Endodermal cell (in vitro differentiated cells): ENCODE data around the gene MUC21. TPM values are rescaled to one million over a fixed set of nuclear protein-coding genes. Genes with fewer than 3 reads are reported as not detected.

Experiments used
- DNase-seq: peaks from one replicate; pipeline ENCODE4 v3.0.0-alpha.2; 2017
- H3K27ac ChIP-seq: 2 replicates; pipeline ENCODE4 v1.5.1; 2013; ENCODE audit warnings: mild to moderate bottlenecking, low read depth, low read length, moderate library complexity
- H3K27me3 ChIP-seq: 2 replicates; pipeline ENCODE4 v1.6.1; 2013; ENCODE audit warnings: mild to moderate bottlenecking, low read length, moderate library complexity; ENCODE audit not compliant: insufficient read depth, control insufficient read depth, poor library complexity, severe bottlenecking
- H3K36me3 ChIP-seq: 2 replicates; pipeline ENCODE4 v1.7.0; 2013; ENCODE audit warnings: mild to moderate bottlenecking, low read length, moderate library complexity; ENCODE audit not compliant: control insufficient read depth, insufficient read depth
- H3K4me1 ChIP-seq: one replicate; pipeline ENCODE4 v1.7.0; 2013; ENCODE audit warnings: low read length; ENCODE audit not compliant: control insufficient read depth, insufficient read depth
- H3K4me3 ChIP-seq: 2 replicates; pipeline ENCODE4 v1.5.1; 2013; ENCODE audit warnings: mild to moderate bottlenecking, low read length, moderate library complexity
- H3K9ac ChIP-seq: 2 replicates; pipeline ENCODE4 v1.6.1; 2013; ENCODE audit warnings: mild to moderate bottlenecking, low read length, moderate library complexity; ENCODE audit not compliant: poor library complexity, severe bottlenecking; ENCODE audit errors: extremely low read depth
- H3K9me3 ChIP-seq: 2 replicates; pipeline ENCODE4 v1.6.1; 2013; ENCODE audit warnings: mild to moderate bottlenecking, low read length, moderate library complexity; ENCODE audit not compliant: control insufficient read depth
- H3K27ac Mint-ChIP-seq: 2 replicates; pipeline ENCODE4 v1.8.0; 2020; ENCODE audit warnings: mixed read lengths
- H3K27me3 Mint-ChIP-seq: 2 replicates; pipeline ENCODE4 v1.8.0; 2021; ENCODE audit warnings: mild to moderate bottlenecking, mixed read lengths; ENCODE audit not compliant: insufficient read depth
- H3K36me3 Mint-ChIP-seq: 2 replicates; pipeline ENCODE4 v1.8.0; 2020; ENCODE audit warnings: low read depth, mixed read lengths
- H3K4me1 Mint-ChIP-seq: 2 replicates; pipeline ENCODE4 v1.8.0; 2020; ENCODE audit warnings: mixed read lengths
- H3K4me3 Mint-ChIP-seq: 2 replicates; pipeline ENCODE4 v1.8.0; 2020; ENCODE audit warnings: mild to moderate bottlenecking, moderate library complexity, mixed read lengths
- H3K9me3 Mint-ChIP-seq: 2 replicates; pipeline ENCODE4 v1.8.0; 2020; ENCODE audit warnings: mild to moderate bottlenecking, mixed read lengths
- WGBS, 2 experiments: methylation state at CpG; one replicate each; pipeline versions ENCODE4 v1.1.5 to v1.1.7; 2013; ENCODE audit warnings: missing lambda C conversion rate in 2 of 2, mixed read lengths in 1 of 2; ENCODE audit not compliant: insufficient coverage in 1 of 2, insufficient read length in 1 of 2; 5-methylcytosine and 5-hydroxymethylcytosine counted together
- total RNA-seq, 2 donors: library from RNA; stranded (reverse); fragmentation: NEBNext Ultra II Directional in 1 of 2; extraction: Animal tissue kit (Norgen Biotek cat#: 25700) in 1 of 2; gene quantifications; 2 replicates in 1 of 2; 3 replicates in 1 of 2; pipeline ENCODE4 v1.2.1, GENCODE V29; 2021
- TF ChIP-seq, protein P1 (sequence below): fragments of 200-600 bp; sonication (generic); conservative IDR thresholded peaks from 2 replicates; pipeline ENCODE4 v1.5.0; 2021; ENCODE audit warnings: antibody characterized with exemption, mild to moderate bottlenecking

MUC21 gene
- total RNA-seq, 2 donors from 2014 or later = not detected

GRCh38 chr6:30979141-30979540 lies 4.4 kb upstream of the MUC21 start:
- DNase-seq = no peak
- H3K27me3 Mint-ChIP-seq = no peaks in the 10 kb centered on the region
- H3K4me1 ChIP-seq = no peaks in the 10 kb centered on the region
- no peaks in the 10 kb centered on the region for H3K36me3 ChIP-seq
- H3K4me3 ChIP-seq = no peak overlapping the region
- no peaks in the 10 kb centered on the region for H3K27me3 ChIP-seq
- H3K4me3 Mint-ChIP-seq = no peak overlapping the region
- H3K9ac ChIP-seq = no peak overlapping the region
- H3K9me3 ChIP-seq = no peaks in the 10 kb centered on the region
- 81% methylated on average over 1 of the region's 1 CpG; no CpG with 5 or more reads in 1 of the 2 experiments for WGBS, 2 experiments
- H3K36me3 Mint-ChIP-seq = no peaks in the 10 kb centered on the region
- no peak overlapping the region for H3K27ac Mint-ChIP-seq
- TF ChIP-seq, protein P1, sequence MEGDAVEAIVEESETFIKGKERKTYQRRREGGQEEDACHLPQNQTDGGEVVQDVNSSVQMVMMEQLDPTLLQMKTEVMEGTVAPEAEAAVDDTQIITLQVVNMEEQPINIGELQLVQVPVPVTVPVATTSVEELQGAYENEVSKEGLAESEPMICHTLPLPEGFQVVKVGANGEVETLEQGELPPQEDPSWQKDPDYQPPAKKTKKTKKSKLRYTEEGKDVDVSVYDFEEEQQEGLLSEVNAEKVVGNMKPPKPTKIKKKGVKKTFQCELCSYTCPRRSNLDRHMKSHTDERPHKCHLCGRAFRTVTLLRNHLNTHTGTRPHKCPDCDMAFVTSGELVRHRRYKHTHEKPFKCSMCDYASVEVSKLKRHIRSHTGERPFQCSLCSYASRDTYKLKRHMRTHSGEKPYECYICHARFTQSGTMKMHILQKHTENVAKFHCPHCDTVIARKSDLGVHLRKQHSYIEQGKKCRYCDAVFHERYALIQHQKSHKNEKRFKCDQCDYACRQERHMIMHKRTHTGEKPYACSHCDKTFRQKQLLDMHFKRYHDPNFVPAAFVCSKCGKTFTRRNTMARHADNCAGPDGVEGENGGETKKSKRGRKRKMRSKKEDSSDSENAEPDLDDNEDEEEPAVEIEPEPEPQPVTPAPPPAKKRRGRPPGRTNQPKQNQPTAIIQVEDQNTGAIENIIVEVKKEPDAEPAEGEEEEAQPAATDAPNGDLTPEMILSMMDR = no peak
- H3K9me3 Mint-ChIP-seq = no peaks in the 10 kb centered on the region
- H3K27ac ChIP-seq = no peak overlapping the region
- peaks cover 11% of the 10 kb centered on the region for H3K4me1 Mint-ChIP-seq

- H3K4me1 Mint-ChIP-seq = peaks cover 11% of the 10 kb centered on the region
- 92 to 100% methylated on average over 2 to 4 of the region's 4 CpGs for WGBS, 2 experiments
- TF ChIP-seq, protein P1 = no peak
These were observed 3.8 kb upstream of the MUC21 start for GRCh38 chr6:30979690-30980089.

DNA sequence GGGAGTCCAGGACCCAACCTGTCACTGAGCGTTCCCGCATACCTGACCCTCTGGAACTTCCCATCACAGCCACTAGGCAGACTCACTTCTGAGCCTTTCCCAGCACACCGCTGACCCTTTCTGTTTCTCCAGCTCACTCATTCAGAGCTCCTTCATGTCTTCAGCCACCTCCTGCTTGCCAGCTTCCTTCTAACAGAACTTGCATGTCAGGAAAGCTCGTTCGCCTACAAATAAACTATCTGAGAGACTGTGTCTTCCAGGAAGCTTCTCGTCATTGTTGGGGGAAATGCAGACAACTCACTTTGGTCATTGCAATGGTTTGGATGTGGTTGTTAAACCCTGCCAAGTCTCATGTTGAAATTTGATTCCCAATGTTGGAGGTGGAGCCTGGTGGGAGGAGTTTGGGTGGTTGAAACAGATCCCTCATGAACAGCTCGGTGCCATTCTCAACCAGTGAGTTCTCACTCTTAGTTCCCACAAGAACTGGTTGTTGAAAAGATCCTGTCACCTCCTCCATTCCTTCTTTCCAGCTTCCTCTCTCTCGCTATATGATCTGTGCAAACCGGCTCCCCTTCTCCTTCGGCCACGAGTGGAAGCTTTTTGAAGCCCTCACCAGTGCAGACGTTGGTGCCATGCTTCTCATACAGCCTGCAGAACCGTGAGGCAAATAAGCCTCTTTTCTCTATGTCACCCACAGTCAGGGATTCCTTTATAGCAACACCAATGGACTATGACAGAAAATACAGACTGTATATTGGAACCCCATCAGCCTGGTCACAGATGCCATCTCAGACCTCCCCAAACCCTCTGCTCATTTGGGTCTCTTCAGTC lies 1.4 kb upstream of the MUC21 start:
- Mint-ChIP-seq H3K4me3 (peak overlapping the region; percentile 39), H3K4me1 (peaks cover 11% of the 10 kb centered on the region), H3K27me3 (no peaks in the 10 kb centered on the region), H3K9me3 (no peaks in the 10 kb centered on the region), H3K36me3 (no peaks in the 10 kb centered on the region), H3K27ac (peak overlapping the region; percentile 90)
- H3K9me3 ChIP-seq = no peaks in the 10 kb centered on the region
- DNase-seq = peak; percentile 90
- H3K4me3 ChIP-seq = peak overlapping the region; percentile 70
- TF ChIP-seq, protein P1 = peak; percentile 76
- H3K27ac ChIP-seq = peak overlapping the region; percentile 9
- no peaks in the 10 kb centered on the region for H3K36me3 ChIP-seq
- no peaks in the 10 kb centered on the region for H3K4me1 ChIP-seq
- H3K27me3 ChIP-seq = no peaks in the 10 kb centered on the region
- WGBS, 2 experiments = 52 to 58% methylated on average over 11 to 13 of the region's 13 CpGs
- no peak overlapping the region for H3K9ac ChIP-seq

More at GRCh38 chr6:30979690-30980089, 3.8 kb upstream of the MUC21 start:
- Mint-ChIP-seq H3K36me3 (no peaks in the 10 kb centered on the region), H3K4me3 (no peak overlapping the region), H3K27me3 (no peaks in the 10 kb centered on the region), H3K27ac (no peak overlapping the region), H3K9me3 (no peaks in the 10 kb centered on the region)
- Histone ChIP-seq H3K9me3 (no peaks in the 10 kb centered on the region), H3K4me1 (no peaks in the 10 kb centered on the region), H3K27ac (no peak overlapping the region), H3K27me3 (no peaks in the 10 kb centered on the region), H3K9ac (no peak overlapping the region), H3K4me3 (no peak overlapping the region), H3K36me3 (no peaks in the 10 kb centered on the region)
- DNase-seq = no peak
